Keratinocyte (primary cell): ENCODE data around the gene C1GALT1C1L. TPM values are rescaled to one million over a fixed set of nuclear protein-coding genes. Genes with fewer than 3 reads are reported as not detected.
"Not testable (repeated sequence)": the region's sequence is repeated elsewhere in the genome, so short reads cannot be mapped to it uniquely, and the experiment has no call there.

Experiments used
- DNase-seq: peaks from one replicate; pipeline ENCODE4 v3.0.0-alpha.2; 2011; ENCODE audit warnings: low read depth, missing footprints, low spot score
- FAIRE-seq: peaks from 2 replicates; lab custom pipeline; 2011; peaks lifted over from hg19 to GRCh38; lab: Jason Lieb, UNC
- H2AFZ ChIP-seq: 2 replicates; pipeline ENCODE4 v1.6.0; 2012; ENCODE audit warnings: low read length, control low read depth, inconsistent platforms; ENCODE audit not compliant: control insufficient read depth
- H3K27ac ChIP-seq: 2 replicates; pipeline ENCODE4 v1.5.1; 2011; ENCODE audit warnings: low read length; ENCODE audit not compliant: control insufficient read depth, insufficient read depth
- H3K27me3 ChIP-seq: 3 replicates; pipeline ENCODE4 v1.6.0; 2011; ENCODE audit warnings: low read length; ENCODE audit not compliant: control insufficient read depth, insufficient read depth; ENCODE audit errors: extremely low read depth
- H3K36me3 ChIP-seq, 2 experiments: 2 replicates in 1 of 2; 3 replicates in 1 of 2; pipeline ENCODE4 v1.5.1; 2011; ENCODE audit warnings: low read length in 2 of 2, mild to moderate bottlenecking in 1 of 2; ENCODE audit not compliant: control insufficient read depth in 2 of 2, insufficient read depth in 2 of 2; ENCODE audit errors: extremely low read depth in 1 of 2
- H3K4me1 ChIP-seq: 3 replicates; pipeline ENCODE4 v1.5.1; 2011; ENCODE audit warnings: low read length; ENCODE audit not compliant: control insufficient read depth, insufficient read depth; ENCODE audit errors: extremely low read depth
- H3K4me2 ChIP-seq: 3 replicates; pipeline ENCODE4 v1.6.0; 2011; ENCODE audit warnings: low read depth, low read length; ENCODE audit not compliant: control insufficient read depth, insufficient read depth; ENCODE audit errors: extremely low read depth
- H3K4me3 ChIP-seq, 3 experiments: fragments of 200-600 bp in 1 of 3; sonication (generic) in 1 of 3; 2 replicates in 2 of 3; 3 replicates in 1 of 3; pipeline ENCODE4 v1.5.1; 2011 to 2016; ENCODE audit warnings: low read length in 3 of 3, mild to moderate bottlenecking in 3 of 3, control low read depth in 2 of 3, inconsistent platforms in 1 of 3, low read depth in 1 of 3, mixed read lengths in 1 of 3, mixed run types in 1 of 3, moderate library complexity in 1 of 3; ENCODE audit not compliant: control insufficient read depth in 2 of 3, insufficient read depth in 2 of 3; ENCODE audit errors: extremely low read depth in 1 of 3
- H3K79me2 ChIP-seq: 2 replicates; pipeline ENCODE4 v1.6.0; 2012; ENCODE audit warnings: low read length; ENCODE audit not compliant: control insufficient read depth, insufficient read depth
- H3K9ac ChIP-seq: 3 replicates; pipeline ENCODE4 v1.6.0; 2011; ENCODE audit warnings: low read length; ENCODE audit not compliant: control insufficient read depth, insufficient read depth; ENCODE audit errors: extremely low read depth
- H3K9me1 ChIP-seq: 3 replicates; pipeline ENCODE4 v1.6.0; 2011; ENCODE audit warnings: low read length; ENCODE audit not compliant: control insufficient read depth, insufficient read depth; ENCODE audit errors: extremely low read depth
- H3K9me3 ChIP-seq: 2 replicates; pipeline ENCODE4 v1.5.1; 2012; ENCODE audit warnings: low read depth, low read length; ENCODE audit not compliant: control insufficient read depth
- H4K20me1 ChIP-seq: 3 replicates; pipeline ENCODE4 v1.6.0; 2011; ENCODE audit warnings: low read length; ENCODE audit not compliant: control insufficient read depth, insufficient read depth; ENCODE audit errors: extremely low read depth
- CTCF ChIP-seq, 3 experiments: IDR thresholded peaks in 1 of 3; conservative IDR thresholded peaks in 1 of 3; optimal IDR thresholded peaks in 1 of 3; 2 replicates in 2 of 3; 3 replicates in 1 of 3; pipeline versions ENCODE3 to v1.5.1; 2011; ENCODE audit warnings: low read length in 3 of 3, mild to moderate bottlenecking in 3 of 3, moderate library complexity in 2 of 3, control low read depth in 1 of 3, inconsistent platforms in 1 of 3; ENCODE audit not compliant: insufficient read depth in 2 of 3; ENCODE audit errors: extremely low read depth in 1 of 3
- EZH2 ChIP-seq: IDR thresholded peaks from one replicate; pipeline ENCODE4 v1.6.1; 2012; ENCODE audit warnings: inconsistent platforms, mild to moderate bottlenecking, low read length, moderate library complexity
- dilution Hi-C: fragments of 300-500 bp; cut with MboI; formaldehyde crosslinking; loops from one replicate; pipeline ENCODE4 v1.7.0; 2020; ENCODE audit warnings: low sequenced_read_pairs; ENCODE audit not compliant: extremely low pct_ligation_motif_present
- polyA plus RNA-seq, 5 experiments: library from polyadenylated mRNA; depleted of rRNA in 3 of 5; stranded (reverse) in 3 of 5; stranded (forward) in 1 of 5; unstranded in 1 of 5; fragments of >200 nt; gene quantifications; 1 replicate in 1 of 5; 2 replicates in 3 of 5; 3 replicates in 1 of 5; pipeline versions ENCODE4 v1.2.1 to v1.2.3, GENCODE V29; 2011 to 2012; ENCODE audit warnings: missing spikeins in 2 of 5, low read depth in 1 of 5, low replicate concordance in 1 of 5

The C1GALT1C1L gene
- polyA plus RNA-seq, 1 donor (not counting 4 experiments of a cell fraction or from before 2014, with no cell fraction given): 0.28 TPM

GRCh38 chr2:43689999-43690398, 13.8 kb upstream of the C1GALT1C1L start:
- TF ChIP-seq EZH2 (no peak), CTCF (optimal IDR thresholded peaks at IDR 0.05 in 1 of 3, IDR thresholded peaks at IDR 0.05 in 1 of 3, conservative IDR thresholded peaks at IDR 0.05 in 1 of 3; ENCODE audit: extremely low read depth in 1 of 3, insufficient read depth in 2 of 3, low read length in 3 of 3) (no peak)
- Histone ChIP-seq H4K20me1 (no peaks in the 10 kb centered on the region), H2AFZ (no peak overlapping the region), H3K36me3 (no peaks in the 10 kb centered on the region), H3K4me1 (no peaks in the 10 kb centered on the region), H3K9me3 (no peaks in the 10 kb centered on the region), H3K4me3 (no peak overlapping the region), H3K9me1 (no peaks in the 10 kb centered on the region), H3K4me2 (no peak overlapping the region), H3K27me3 (no peaks in the 10 kb centered on the region), H3K27ac (no peak overlapping the region), H3K79me2 (no peaks in the 10 kb centered on the region), H3K9ac (no peak overlapping the region)
- no peak for DNase-seq
- FAIRE-seq: no peak
- dilution Hi-C loops: no loop called here

- H3K27ac ChIP-seq: no peak overlapping the region
These were observed 9.1 kb upstream of the C1GALT1C1L start for GRCh38 chr2:43685357-43685756.

GRCh38 chr2:43677783-43678182, 1.6 kb upstream of the C1GALT1C1L start:
- FAIRE-seq, H3K36me3 ChIP-seq, dilution Hi-C loops: not testable (repeated sequence)

More at GRCh38 chr2:43685357-43685756, 9.1 kb upstream of the C1GALT1C1L start:
- no peak for FAIRE-seq
- Histone ChIP-seq H4K20me1 (no peaks in the 10 kb centered on the region), H3K9ac (no peak overlapping the region), H3K9me3 (no peaks in the 10 kb centered on the region), H3K79me2 (no peaks in the 10 kb centered on the region), H3K27me3 (no peaks in the 10 kb centered on the region), H3K4me2 (no peak overlapping the region), H3K9me1 (no peaks in the 10 kb centered on the region), H3K4me3 (no peak overlapping the region), H3K4me1 (no peaks in the 10 kb centered on the region), H2AFZ (no peak overlapping the region), H3K36me3 (no peaks in the 10 kb centered on the region)
- no peak for DNase-seq
- TF ChIP-seq CTCF (optimal IDR thresholded peaks at IDR 0.05 in 1 of 3, IDR thresholded peaks at IDR 0.05 in 1 of 3, conservative IDR thresholded peaks at IDR 0.05 in 1 of 3; ENCODE audit: extremely low read depth in 1 of 3, insufficient read depth in 2 of 3, low read length in 3 of 3) (no peak), EZH2 (no peak)
- dilution Hi-C loops: no loop called here

More at GRCh38 chr2:43677783-43678182, 1.6 kb upstream of the C1GALT1C1L start:
- not testable (repeated sequence) for H3K4me2 ChIP-seq, H3K27me3 ChIP-seq, H4K20me1 ChIP-seq, H3K9ac ChIP-seq, H3K79me2 ChIP-seq, H3K27ac ChIP-seq, H3K4me1 ChIP-seq, H3K4me3 ChIP-seq, H2AFZ ChIP-seq, H3K9me3 ChIP-seq, DNase-seq, H3K9me1 ChIP-seq
